H9 (cell line): Measurements from ENCODE around the gene S100B. TPM values are rescaled to one million over a fixed set of nuclear protein-coding genes. Genes with fewer than 3 reads are reported as not detected.

Source experiments
- DNase-seq: peaks from one replicate; pipeline ENCODE4 v3.0.0-alpha.2; 2017
- H2AFZ ChIP-seq: one replicate; pipeline ENCODE4 v1.6.1; 2013; ENCODE audit warnings: mild to moderate bottlenecking, low read length, control low read depth, moderate library complexity
- H2AK5ac ChIP-seq: 2 replicates; pipeline ENCODE4 v1.6.1; 2013; ENCODE audit warnings: low read length, control low read depth, mixed read lengths; ENCODE audit not compliant: insufficient read length
- H2BK120ac ChIP-seq: one replicate; pipeline ENCODE4 v1.6.1; 2013; ENCODE audit warnings: low read depth, mild to moderate bottlenecking, low read length, control low read depth, inconsistent platforms; ENCODE audit not compliant: poor library complexity, severe bottlenecking
- H2BK12ac ChIP-seq: 2 replicates; pipeline ENCODE4 v1.6.1; 2013; ENCODE audit warnings: low read length, control low read depth, mixed read lengths, low read depth; ENCODE audit not compliant: insufficient read length
- H2BK15ac ChIP-seq: 2 replicates; pipeline ENCODE4 v1.6.1; 2013; ENCODE audit warnings: low read depth, low read length, control low read depth
- H2BK20ac ChIP-seq: one replicate; pipeline ENCODE4 v1.6.1; 2013; ENCODE audit warnings: low read depth, mild to moderate bottlenecking, low read length, control low read depth, inconsistent platforms; ENCODE audit not compliant: poor library complexity, severe bottlenecking
- H2BK5ac ChIP-seq: 2 replicates; pipeline ENCODE4 v1.6.1; 2013; ENCODE audit warnings: low read length, control low read depth, mixed read lengths; ENCODE audit not compliant: insufficient read length
- H3K14ac ChIP-seq: 2 replicates; pipeline ENCODE4 v1.6.1; 2013; ENCODE audit warnings: low read length, control low read depth; ENCODE audit not compliant: insufficient read depth
- H3K18ac ChIP-seq: 2 replicates; pipeline ENCODE4 v1.6.1; 2013; ENCODE audit warnings: low read depth, mild to moderate bottlenecking, mixed read lengths, low read length, control low read depth; ENCODE audit not compliant: insufficient read length
- H3K23ac ChIP-seq: 2 replicates; pipeline ENCODE4 v1.6.1; 2013; ENCODE audit warnings: low read length, control low read depth, mixed read lengths, low read depth; ENCODE audit not compliant: insufficient read length
- H3K23me2 ChIP-seq: 2 replicates; pipeline ENCODE4 v1.6.1; 2013; ENCODE audit warnings: low read depth, mild to moderate bottlenecking, mixed read lengths, low read length, control low read depth; ENCODE audit not compliant: insufficient read length, poor library complexity, severe bottlenecking
- H3K27ac ChIP-seq: 2 replicates; pipeline ENCODE4 v1.5.1; 2013; ENCODE audit warnings: low read length, control low read depth, mixed read lengths, low read depth; ENCODE audit not compliant: insufficient read length
- H3K27me3 ChIP-seq: 2 replicates; pipeline ENCODE4 v1.6.1; 2013; ENCODE audit warnings: low read length, control low read depth, inconsistent platforms; ENCODE audit not compliant: insufficient read depth
- H3K4ac ChIP-seq: 2 replicates; pipeline ENCODE4 v1.6.1; 2013; ENCODE audit warnings: low read depth, mild to moderate bottlenecking, control low read depth, inconsistent platforms, low read length, moderate library complexity
- H3K4me1 ChIP-seq: 2 replicates; pipeline ENCODE4 v1.6.1; 2013; ENCODE audit warnings: low read length, control low read depth, inconsistent platforms; ENCODE audit not compliant: insufficient read depth
- H3K4me2 ChIP-seq: 2 replicates; pipeline ENCODE4 v1.6.1; 2013; ENCODE audit warnings: low read length, control low read depth, mixed read lengths; ENCODE audit not compliant: insufficient read length, insufficient read depth
- H3K56ac ChIP-seq: 2 replicates; pipeline ENCODE4 v1.6.1; 2013; ENCODE audit warnings: low read depth, mild to moderate bottlenecking, mixed read lengths, low read length, control low read depth; ENCODE audit not compliant: insufficient read length
- H3K79me1 ChIP-seq: 2 replicates; pipeline ENCODE4 v1.6.1; 2013; ENCODE audit warnings: low read depth, mild to moderate bottlenecking, moderate library complexity, low read length, control low read depth, inconsistent platforms; ENCODE audit not compliant: insufficient read depth, poor library complexity, severe bottlenecking
- H3K79me2 ChIP-seq: 2 replicates; pipeline ENCODE4 v1.6.1; 2013; ENCODE audit warnings: low read length, control low read depth, inconsistent platforms; ENCODE audit not compliant: insufficient read depth
- H3K9ac ChIP-seq: 2 replicates; pipeline ENCODE4 v1.6.1; 2013; ENCODE audit warnings: low read length, control low read depth, mixed read lengths; ENCODE audit not compliant: insufficient read length; ENCODE audit errors: extremely low read depth
- H3K9me3 ChIP-seq: one replicate; pipeline ENCODE4 v1.6.1; 2013; ENCODE audit warnings: low read depth, low read length, inconsistent platforms; ENCODE audit not compliant: control insufficient read depth
- H3T11ph ChIP-seq: one replicate; pipeline ENCODE4 v1.6.1; 2013; ENCODE audit warnings: mild to moderate bottlenecking, low read length, control low read depth, inconsistent platforms
- H4K20me1 ChIP-seq: one replicate; pipeline ENCODE4 v1.6.1; 2013; ENCODE audit not compliant: control insufficient read depth, insufficient read length, insufficient read depth
- H4K5ac ChIP-seq: 2 replicates; pipeline ENCODE4 v1.6.1; 2013; ENCODE audit warnings: low read depth, mild to moderate bottlenecking, mixed read lengths, low read length, control low read depth; ENCODE audit not compliant: insufficient read length
- H4K8ac ChIP-seq: replicated peaks from 2 replicates; pipeline ENCODE4 v1.6.1; 2013; ENCODE audit warnings: low read length, control low read depth, mixed read lengths, low read depth; ENCODE audit not compliant: insufficient read length
- H4K91ac ChIP-seq: 2 replicates; pipeline ENCODE4 v1.6.1; 2013; ENCODE audit warnings: low read depth, mild to moderate bottlenecking, moderate library complexity, mixed read lengths, low read length, control low read depth; ENCODE audit not compliant: insufficient read length
- H3K27ac Mint-ChIP-seq, 3 experiments: 2 replicates in 2 of 3; 3 replicates in 1 of 3; pipeline ENCODE4 v1.8.0; 2020 to 2021; ENCODE audit warnings: mixed read lengths in 3 of 3, mild to moderate bottlenecking in 1 of 3, moderate library complexity in 1 of 3
- H3K27me3 Mint-ChIP-seq: 2 replicates; pipeline ENCODE4 v1.8.0; 2021; ENCODE audit warnings: low read depth, mild to moderate bottlenecking, moderate library complexity, mixed read lengths
- H3K36me3 Mint-ChIP-seq, 3 experiments: 2 replicates in 2 of 3; 3 replicates in 1 of 3; pipeline ENCODE4 v1.8.0; 2020 to 2021; ENCODE audit warnings: low read depth in 3 of 3, mixed read lengths in 3 of 3; ENCODE audit not compliant: insufficient read depth in 1 of 3
- H3K4me1 Mint-ChIP-seq, 2 experiments: 2 replicates each; pipeline ENCODE4 v1.8.0; 2020; ENCODE audit warnings: mixed read lengths in 2 of 2
- H3K4me3 Mint-ChIP-seq, 2 experiments: 2 replicates in 1 of 2; 3 replicates in 1 of 2; pipeline ENCODE4 v1.8.0; 2020 to 2021; ENCODE audit warnings: mild to moderate bottlenecking in 2 of 2, mixed read lengths in 2 of 2, moderate library complexity in 1 of 2
- H3K9me3 Mint-ChIP-seq, 2 experiments: 2 replicates in 1 of 2; 3 replicates in 1 of 2; pipeline ENCODE4 v1.8.0; 2020; ENCODE audit warnings: mild to moderate bottlenecking in 2 of 2, mixed read lengths in 2 of 2, moderate library complexity in 1 of 2
- CTCF ChIP-seq: fragments of 200-600 bp; sonication (generic); conservative IDR thresholded peaks from 3 replicates; pipeline ENCODE4 v1.8.0; 2021; ENCODE audit warnings: antibody characterized with exemption, mild to moderate bottlenecking
- WGBS: extraction: QIAGEN DNeasy Blood & Tissue Kit; methylation state at CpG from one replicate; pipeline ENCODE4 v1.1.7; 2013; ENCODE audit warnings: missing lambda C conversion rate, low lambda C conversion rate, mixed read lengths; ENCODE audit not compliant: insufficient read length; ENCODE audit errors: extremely low coverage; 5-methylcytosine and 5-hydroxymethylcytosine counted together
- total RNA-seq: library from RNA; stranded (reverse); gene quantifications from 2 replicates; pipeline ENCODE4 v1.2.1, GENCODE V29; 2021

The S100B gene
- total RNA-seq, 1 experiment from 2014 or later = 0.26 TPM

GRCh38 chr21:46597031-46597430, 7.9 kb downstream of the S100B start:
- Mint-ChIP-seq H3K4me1 (no peaks in the 10 kb centered on the region), H3K4me3 (no peak overlapping the region), H3K36me3 (peaks cover 6 to 17% (median 15%) of the 10 kb centered on the region in 3 experiments), H3K9me3 (peaks cover 24 to 27% of the 10 kb centered on the region in 2 experiments), H3K27ac (no peak overlapping the region), H3K27me3 (peaks cover 3% of the 10 kb centered on the region; the same call in 1 of the 2 replicates)
- no peaks in the 10 kb centered on the region for H3K79me1 ChIP-seq
- no peak overlapping the region for H3T11ph ChIP-seq
- H3K9ac ChIP-seq = no peak overlapping the region
- no peak overlapping the region for H2BK20ac ChIP-seq
- H3K56ac ChIP-seq = no peak overlapping the region
- H2BK15ac ChIP-seq = no peak overlapping the region
- H2AFZ ChIP-seq = no peak overlapping the region
- no peak overlapping the region for H2AK5ac ChIP-seq
- DNase-seq = no peak
- H3K4me1 ChIP-seq = no peaks in the 10 kb centered on the region
- no peak overlapping the region for H4K5ac ChIP-seq
- H3K14ac ChIP-seq = no peak overlapping the region
- no peak overlapping the region for H3K23ac ChIP-seq
- H2BK12ac ChIP-seq = no peak overlapping the region
- no peak overlapping the region for H3K4me2 ChIP-seq
- TF ChIP-seq CTCF = no peak
- no peaks in the 10 kb centered on the region for H3K23me2 ChIP-seq
- H4K91ac ChIP-seq = no peak overlapping the region
- no peaks in the 10 kb centered on the region; the same call in 1 of the 2 replicates for H3K27me3 ChIP-seq
- H3K27ac ChIP-seq = no peak overlapping the region
- H4K20me1 ChIP-seq = no peaks in the 10 kb centered on the region
- H3K9me3 ChIP-seq = peaks cover 19% of the 10 kb centered on the region
- H3K79me2 ChIP-seq = no peaks in the 10 kb centered on the region
- H2BK5ac ChIP-seq = no peak overlapping the region
- H2BK120ac ChIP-seq = no peak overlapping the region
- no peak overlapping the region for H3K18ac ChIP-seq
- no peak overlapping the region for H4K8ac ChIP-seq
- no peak overlapping the region for H3K4ac ChIP-seq
- WGBS = no CpG with 5 or more reads among the region's 8 CpGs
